HG03280 (cell line): ENCODE measurements around the gene TBC1D5.
"Not testable (repeated sequence)": the region's sequence is repeated elsewhere in the genome, so short reads cannot be mapped to it uniquely, and the experiment has no call there.

Experiments
- ATAC-seq: cut with Tn5 transposase; IDR thresholded peaks from one replicate; pipeline ENCODE4 v1.9.1; 2021; ENCODE audit warnings: mild to moderate bottlenecking, moderate library complexity; ENCODE audit not compliant: unreplicated experiment

Gene TBC1D5

DNA sequence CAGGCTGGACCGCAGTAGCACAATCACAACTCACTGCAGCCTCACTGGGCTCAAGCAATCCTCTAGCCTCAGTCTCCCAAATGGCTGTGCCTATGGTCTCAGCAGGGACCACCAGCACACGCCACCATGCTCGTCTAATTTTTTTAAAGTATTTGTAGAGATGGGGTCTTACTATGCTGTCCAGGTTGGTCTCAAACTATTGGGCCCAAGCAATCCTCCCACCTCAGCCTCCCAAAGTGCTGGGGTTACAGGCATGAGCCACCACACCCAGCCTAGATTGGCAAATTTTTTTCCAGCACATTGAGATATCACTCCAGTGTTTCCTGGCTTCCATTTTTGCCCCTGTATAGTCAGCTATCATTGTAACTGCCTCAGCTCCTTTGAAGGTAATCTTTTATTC lies 18.3 kb downstream of the TBC1D5 start:
- ATAC-seq: no peak

DNA sequence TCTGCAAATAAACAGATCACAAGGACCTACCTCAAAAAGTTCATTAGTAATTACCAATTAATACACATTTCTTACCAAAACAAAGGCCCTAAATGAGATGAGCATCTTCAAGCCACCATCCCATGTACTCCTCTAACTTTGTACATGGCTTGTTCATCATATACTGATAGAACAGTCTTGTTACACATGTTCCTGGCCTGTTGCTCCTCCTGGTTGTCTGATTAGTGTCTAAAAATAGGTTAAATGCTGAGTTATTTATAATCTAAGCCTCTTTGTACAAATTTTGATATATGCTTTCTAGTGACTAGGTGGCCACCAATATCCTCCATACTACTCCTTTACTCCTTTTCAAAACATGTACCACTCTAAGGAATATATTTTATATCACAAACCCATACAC lies 25.0 kb downstream of the TBC1D5 start:
- ATAC-seq: no peak

DNA sequence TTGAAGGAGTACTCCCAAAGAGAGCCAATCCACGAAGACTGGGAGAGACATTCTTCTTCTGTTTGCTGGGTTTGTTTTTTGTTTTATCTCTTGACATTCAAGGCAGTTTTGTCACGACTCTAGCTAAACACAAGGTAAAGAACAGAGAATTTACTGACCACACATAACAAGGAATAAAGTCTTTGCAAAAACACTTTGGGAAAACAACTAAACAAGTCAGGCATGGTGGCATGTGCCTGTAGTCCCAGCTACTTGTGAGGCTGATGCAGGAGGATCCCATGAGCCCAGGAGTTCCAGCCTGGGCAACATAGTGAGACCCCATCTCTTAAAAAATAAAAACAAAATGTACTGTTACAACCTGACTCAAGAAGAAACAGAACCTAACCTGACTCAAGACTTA lies 28.0 kb downstream of the TBC1D5 start:
- no peak for ATAC-seq

DNA sequence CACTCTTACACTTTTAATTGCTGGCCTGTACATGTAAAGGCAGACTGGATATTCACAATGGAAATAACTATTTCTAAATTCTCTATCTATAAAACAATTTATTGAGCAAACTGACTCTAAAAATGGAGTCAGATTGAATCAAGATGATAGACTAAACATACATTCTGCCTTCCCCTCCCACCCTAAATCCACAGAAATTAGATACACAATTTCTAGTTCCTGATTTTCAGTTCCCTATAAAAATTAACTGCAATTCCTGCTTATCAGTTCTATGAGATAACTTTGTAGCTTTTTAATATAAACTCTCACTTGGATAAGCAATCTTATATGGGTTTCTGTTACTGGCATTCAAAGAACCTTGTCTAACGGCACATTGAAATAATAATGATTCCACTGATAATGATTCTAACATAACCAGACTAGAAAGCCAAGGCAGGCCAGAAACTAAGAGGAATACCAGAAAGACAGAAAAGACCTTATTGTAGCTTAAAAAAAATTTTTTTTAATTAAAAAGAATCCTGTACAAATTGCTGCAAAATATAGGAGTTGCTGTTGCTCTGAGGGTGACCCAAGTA lies 33.1 kb downstream of the TBC1D5 start:
- no peak for ATAC-seq

DNA sequence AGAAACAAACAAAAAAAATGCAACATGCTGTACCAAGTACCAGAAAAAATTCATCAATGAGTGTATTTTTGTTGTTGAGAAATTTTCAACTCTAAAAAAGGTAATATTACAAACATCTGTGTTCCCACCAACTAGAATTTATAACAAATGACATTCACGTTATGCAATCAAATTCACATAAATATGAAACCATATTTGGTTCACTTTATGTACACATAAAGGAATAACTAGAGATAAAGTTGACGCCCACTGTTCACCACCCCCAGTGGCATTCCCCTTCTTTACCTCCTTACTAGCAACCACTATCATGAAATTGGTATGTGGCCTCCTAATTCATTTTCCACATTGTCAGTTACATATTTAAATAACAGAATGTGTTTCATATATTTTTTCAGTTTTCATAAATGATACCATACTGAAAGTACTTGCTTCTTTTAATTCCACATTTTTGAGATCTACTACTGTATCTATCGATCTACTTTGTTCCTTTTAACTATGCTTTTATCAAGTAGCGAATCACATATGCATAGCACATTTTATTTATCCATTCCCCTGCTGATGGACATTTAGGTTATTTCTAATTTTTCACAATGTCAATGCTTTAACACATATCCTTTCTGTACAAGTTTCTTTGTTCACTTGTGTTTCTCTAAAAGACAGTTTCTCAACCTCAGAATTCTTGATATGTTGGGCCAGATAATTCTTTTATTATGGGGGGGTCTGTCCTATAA lies 34.5 kb downstream of the TBC1D5 start:
- no peak for ATAC-seq

DNA sequence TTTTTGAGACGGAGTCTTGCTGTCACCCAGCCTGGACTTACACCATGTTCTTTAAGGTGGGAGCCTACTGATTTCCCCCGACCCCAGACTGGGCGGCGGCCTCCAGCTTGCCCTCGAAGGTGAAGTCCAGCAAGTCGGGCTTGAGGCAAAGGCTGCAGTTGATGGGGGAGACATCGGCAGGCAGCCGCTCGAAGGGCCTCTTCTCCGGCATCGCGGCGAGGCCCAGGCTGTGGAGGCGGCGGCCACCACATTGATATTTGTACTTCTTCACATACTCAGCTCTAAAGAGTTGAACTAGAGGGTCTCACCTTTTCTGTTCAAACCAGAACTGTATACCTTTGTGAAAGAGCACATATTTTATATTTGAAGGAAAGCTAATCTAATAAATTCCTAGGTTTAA lies 36.4 kb downstream of the TBC1D5 start:
- not testable (repeated sequence) for ATAC-seq

DNA sequence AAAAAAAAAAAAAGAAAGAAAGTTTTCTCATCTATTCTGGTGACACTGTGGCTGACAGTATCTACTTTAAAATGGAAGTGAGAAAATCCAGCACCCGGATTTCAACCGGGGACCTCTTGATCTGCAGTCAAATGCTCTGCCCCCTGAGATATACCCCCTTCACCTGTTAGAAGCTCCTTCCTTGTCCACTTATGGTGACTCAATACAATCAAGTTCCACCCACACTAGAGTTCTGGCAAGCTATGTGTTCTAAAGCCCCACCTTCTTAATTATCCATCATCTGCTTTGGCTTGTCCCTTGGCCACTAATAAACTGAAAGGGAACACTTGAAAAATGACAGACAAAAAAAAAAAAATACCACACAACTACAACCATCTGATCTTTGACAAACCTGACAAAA lies 42.6 kb downstream of the TBC1D5 start:
- ATAC-seq: not testable (repeated sequence)

DNA sequence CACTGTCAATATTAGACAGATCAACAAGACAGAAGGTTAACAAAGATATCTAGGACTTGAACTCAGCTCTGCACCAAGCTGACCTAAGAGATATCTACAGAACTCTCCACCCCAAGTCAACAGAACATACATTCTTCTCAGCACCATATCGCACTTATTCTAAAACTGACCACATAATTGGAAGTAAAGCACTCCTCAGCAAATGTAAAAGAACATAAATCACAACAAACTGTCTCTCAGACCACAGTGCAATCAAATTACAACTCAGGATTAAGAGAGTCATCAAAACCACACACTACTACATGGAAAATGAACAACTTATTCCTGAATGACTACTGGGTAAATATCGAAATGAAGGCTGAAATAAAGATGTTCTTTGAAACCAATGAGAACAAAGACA lies 46.8 kb downstream of the TBC1D5 start:
- ATAC-seq: not testable (repeated sequence)

DNA sequence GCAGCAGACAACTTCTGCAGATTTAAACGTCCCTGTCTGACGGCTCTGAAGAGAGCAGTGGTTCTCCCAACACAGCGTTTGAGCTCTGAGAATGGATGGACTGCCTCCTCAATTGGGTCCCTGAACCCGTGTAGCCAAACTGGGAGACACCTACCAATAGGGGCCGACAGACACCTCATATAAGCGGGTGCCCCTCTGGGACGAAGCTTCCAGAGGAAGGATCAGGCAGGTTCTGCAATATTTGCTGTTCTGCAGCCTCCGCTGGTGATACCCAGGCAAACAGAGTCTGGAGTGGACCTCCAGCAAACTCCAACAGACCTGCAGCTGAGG lies 48.8 kb downstream of the TBC1D5 start:
- ATAC-seq: not testable (repeated sequence)

DNA sequence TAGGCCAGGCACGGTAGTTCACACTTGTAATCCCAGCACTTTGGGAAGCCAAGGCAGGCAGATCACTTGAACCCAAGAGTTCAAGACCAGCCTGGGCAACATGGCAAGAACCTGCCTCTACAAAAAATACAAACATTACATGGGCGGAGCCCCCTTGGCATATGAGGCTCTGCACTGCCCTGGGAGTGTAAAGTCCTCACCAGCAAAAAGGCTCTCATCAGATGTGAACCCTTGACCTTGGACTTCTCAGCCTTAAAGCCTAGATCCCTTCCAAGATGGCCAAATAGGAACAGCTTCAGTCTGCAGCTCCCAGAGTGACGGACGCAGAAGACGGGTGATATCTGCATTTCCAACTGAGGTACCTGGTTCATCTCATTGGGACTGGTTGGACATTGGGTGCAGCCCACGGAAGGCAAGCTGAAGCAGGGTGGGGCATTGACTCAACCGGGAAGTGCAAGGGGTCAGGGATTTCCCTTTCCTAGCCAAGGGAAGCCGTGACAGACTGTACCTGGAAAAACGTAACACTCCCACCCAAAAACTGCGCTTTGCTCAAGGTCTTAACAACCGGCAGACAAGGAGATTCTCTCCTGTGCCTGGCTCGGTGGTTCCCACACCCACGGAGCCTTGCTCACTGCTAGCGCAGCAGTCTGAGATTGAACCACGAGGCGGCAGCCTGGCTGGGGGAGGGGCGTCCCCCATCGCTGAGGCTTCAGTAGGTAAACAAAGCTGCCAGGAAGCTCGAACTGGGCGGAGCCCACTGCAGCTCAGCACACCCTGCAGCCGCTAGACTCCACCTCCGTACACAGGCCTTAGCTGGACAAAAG lies 49.4 kb downstream of the TBC1D5 start:
- not testable (repeated sequence) for ATAC-seq

DNA sequence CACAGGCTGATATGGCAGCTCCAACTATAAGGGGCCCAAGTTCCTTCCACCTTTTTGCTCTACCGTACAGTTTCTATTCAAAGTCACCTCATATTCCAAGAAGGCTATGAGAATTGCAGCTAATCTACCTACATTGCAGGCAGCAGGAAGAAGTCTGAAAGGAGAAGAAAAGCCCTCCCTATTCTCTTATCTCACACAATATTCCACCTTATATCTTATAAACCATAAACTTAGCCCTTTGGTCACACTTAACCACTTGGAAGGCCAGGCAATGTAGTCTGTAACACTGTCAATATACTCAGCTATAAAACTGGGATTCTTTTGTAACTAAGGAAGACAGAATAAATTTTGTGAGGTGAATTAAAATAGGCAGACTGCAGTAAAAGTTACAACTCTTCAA lies 54.9 kb downstream of the TBC1D5 start:
- no peak for ATAC-seq

DNA sequence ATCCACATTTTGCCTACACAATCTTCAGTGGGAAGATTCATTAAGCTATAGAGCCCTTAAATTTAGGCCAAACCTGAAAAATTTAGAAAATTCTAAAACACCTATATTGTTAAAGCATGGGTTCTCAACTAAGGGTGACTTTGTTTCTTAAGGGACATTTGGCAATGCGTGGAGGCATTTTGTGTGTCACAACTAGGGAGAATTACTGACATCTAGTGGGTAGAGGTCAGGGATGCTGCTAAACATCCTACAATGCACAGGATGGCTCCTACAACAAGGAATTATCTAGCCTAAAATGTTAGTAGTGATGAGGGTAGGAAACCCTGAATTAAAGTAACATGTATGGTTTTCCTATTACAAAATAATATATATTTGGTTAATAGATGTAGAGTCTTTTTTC lies 55.8 kb downstream of the TBC1D5 start:
- ATAC-seq: no peak

DNA sequence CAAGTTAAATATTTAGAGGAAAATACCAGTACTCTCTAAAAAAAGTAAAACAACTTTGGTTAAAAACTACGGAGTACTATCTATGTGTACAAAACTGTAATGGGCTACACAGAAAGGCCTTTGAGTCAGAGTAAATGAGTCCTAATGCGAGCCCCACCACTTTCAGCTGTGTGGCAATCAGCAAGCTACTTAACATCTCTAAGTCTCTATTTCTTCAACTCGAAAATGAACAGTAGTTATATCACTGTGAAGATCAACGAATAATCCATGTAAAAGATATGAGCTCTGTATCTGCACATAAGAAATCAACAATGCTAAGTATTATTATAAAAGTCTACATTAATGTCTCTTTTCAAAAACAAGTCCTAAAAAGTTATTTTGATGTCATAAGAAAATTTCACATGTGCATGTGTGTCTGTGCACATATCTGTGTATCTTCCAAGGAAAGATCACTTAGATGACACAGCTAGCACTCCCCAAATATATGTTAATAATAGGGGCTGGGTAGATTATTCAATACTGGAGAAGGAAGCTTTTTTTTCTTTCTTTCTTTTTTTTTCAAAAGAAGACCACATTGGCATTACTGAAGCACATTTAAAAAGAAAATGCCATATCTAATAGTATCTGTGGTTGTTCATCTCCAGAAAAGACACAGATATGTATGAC lies 58.8 kb downstream of the TBC1D5 start:
- no peak for ATAC-seq

DNA sequence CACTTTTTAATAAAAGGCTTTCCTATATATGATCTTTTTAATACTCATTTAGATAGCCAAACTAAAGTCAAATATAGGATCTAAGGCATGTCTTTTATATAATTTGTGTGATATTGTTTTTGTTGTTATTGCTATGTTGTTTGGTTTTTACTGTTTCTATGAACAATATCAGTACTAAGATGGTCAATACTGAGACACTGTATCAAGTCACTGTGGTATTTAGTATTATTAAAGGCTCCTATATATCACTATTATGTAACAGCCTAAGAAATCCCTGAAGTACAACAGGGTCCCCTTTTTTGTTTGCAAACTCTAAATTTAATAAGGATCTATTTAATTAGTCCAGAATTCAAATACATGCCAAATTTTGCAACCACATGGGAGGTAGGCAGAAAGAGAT lies 61.9 kb downstream of the TBC1D5 start:
- ATAC-seq: no peak

DNA sequence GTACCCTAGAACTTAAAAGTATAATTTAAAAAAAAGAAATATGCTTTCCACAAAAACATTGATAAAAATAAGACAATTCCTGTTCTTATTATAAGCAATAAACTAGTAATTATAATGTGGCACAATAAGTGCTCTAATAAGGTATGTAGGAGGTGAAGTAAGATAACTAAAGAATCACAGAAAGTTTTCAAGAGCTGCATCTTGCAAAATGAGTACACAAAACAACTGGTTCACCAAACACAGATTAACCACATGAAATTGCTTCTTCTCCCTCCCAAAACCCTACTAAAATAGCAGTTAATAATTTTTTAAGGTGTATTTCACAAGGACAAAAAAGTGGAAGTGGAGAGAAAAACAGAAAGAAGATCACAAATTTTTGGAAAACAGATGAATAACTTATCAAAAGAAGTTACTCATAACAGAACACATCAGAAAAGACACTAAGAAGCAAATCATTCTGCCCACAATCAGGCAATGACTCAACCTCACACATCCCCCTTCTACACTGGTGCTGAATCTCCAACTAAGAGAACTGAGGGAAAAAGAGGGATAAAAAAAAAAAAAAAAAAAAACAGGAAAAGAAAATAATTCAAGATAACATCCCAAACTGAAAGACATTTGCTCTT lies 64.2 kb downstream of the TBC1D5 start:
- no peak for ATAC-seq

DNA sequence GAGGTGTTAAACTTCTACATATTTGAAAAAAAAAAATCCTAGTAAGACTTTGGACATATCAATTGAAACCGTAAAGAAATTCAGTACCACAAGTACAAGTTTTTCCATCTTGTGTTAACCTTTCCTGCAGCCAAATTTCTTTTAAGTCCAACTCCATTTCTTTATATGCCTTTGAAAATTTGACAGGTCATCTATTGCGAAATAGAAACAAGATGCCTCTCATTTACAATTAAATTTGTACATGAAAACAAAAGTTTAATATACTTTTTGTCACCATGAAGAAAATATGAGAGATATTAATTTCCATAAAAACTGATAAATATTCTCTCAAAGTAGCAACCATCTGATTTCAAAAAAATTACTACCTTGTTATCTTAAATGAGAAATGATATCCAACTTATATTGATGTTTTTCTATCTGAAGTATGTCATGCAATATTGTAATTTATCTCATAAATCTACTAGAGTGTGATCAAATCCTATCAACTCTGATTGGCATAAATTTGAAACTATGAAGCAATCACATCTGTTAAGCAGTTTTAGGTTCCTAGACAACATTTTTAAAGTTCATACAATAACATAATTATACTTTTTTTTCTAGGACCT lies 68.2 kb downstream of the TBC1D5 start:
- no peak for ATAC-seq

DNA sequence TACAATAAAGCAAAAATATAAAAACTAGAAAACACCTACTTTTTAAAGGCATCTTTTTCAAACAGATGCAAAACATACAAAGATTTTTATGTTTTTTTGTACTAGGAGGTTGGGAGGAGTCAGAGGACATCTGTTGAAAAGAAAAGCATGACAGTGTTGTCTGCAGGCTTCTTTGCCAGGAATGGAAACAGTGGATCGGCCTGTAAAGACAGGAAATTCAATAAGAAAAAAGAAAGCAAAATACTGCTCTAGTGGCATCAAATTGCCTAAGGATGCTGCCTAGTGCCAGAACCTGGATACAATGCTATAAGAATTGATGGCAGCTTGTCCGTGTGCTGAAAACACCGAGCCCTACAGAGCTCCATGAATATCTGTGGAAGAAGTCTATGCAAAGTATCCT lies 69.9 kb downstream of the TBC1D5 start:
- no peak for ATAC-seq

DNA sequence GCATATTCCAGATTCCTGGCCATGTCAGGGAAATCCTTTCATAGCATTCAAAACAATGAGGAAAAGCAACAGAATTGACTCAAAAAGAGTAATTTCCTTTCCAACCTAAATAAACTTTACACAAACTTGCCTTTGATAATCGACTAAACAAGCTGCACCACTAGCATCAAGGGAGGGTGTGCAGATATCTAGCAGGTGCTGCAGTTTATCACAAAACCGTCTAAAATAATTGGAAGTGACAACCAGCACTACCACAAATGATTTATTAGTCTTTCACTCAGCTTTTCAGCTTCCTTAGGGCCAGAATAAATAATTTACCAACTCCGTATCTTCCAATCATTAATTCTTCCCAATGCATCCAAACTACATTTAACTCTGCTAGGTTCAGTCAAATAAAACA lies 71.7 kb downstream of the TBC1D5 start:
- no peak for ATAC-seq

DNA sequence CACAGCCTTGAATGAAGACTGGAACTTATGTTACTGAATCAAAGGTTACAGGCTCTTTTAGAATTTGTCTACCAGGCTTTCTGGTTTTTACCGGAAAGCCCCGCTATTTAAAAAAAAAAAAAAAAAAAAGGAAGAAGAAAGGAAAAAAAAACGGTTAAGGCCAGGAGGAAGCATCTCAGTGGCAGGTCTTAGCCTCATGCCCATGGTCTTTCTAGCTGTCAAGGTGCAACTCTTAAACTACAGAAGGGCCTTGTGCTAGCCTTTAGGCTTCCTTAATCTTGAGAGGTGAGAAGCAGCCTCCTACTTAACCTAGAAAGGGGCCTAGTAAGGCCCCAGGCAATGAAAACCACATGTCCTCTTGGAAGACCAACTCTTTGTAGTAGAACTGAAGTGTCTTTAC lies 77.5 kb downstream of the TBC1D5 start:
- no peak for ATAC-seq

DNA sequence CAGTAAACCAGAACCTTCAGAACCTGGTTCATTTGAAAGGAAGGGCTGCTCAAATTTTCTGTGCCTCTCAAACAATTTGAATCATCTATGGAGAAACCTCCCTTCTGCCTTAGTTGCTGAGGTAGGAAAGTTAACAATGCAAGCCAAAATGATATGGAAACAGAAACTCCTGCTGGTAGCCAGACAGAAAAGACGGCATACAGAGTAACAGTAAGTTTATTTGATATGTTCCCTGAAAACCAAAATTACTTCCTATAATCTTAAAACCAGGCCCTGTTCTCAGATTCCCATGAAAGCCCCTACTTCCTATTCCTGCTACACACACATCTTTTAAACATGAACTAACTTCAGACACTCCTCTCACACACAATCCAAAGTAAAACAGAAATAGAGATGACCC lies 86.2 kb downstream of the TBC1D5 start:
- ATAC-seq: peak; percentile 14

DNA sequence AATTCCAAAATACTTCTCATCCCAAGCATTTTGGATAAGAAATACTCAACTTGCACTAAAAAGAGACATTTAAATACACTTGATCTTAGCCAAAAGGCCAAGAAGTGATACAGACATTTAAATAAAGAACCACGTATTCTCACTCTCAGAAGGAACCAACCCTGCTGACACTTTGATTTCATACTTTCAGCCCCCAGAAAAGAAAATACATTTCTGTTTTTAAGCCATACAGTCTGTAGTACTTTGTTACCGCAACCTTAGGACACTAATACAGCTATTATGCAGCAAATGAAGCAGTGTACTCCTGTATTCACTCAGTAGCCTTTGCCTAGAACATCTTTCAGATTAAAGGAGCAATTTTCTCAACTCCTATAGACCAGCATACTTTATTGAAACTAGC lies 86.7 kb downstream of the TBC1D5 start:
- ATAC-seq: peak; percentile 87
